HepG2 (cell line): ENCODE measurements around the gene SF3A2.

Experiments
- FOSL2 ChIP-seq: sonication (generic); formaldehyde crosslinking; IDR thresholded peaks from 2 replicates; pipeline ENCODE4 v1.4.0; 2020; ENCODE audit warnings: missing genetic modification reagents
- IRX3 ChIP-seq: sonication (generic); formaldehyde crosslinking; IDR thresholded peaks from 2 replicates; pipeline ENCODE4 v1.8.1; 2023; ENCODE audit warnings: mild to moderate bottlenecking, low read depth, missing genetic modification reagents, borderline replicate concordance
- POLR2A ChIP-seq, 2 experiments: IDR thresholded peaks; 2 replicates each; pipeline ENCODE4 v1.6.1; 2011; ENCODE audit warnings: low read depth in 2 of 2, low read length in 2 of 2, mild to moderate bottlenecking in 1 of 2, moderate library complexity in 1 of 2; ENCODE audit not compliant: insufficient read depth in 1 of 2
- POLR2AphosphoS5 ChIP-seq: IDR thresholded peaks from 2 replicates; pipeline ENCODE4 v1.6.1; 2012; ENCODE audit warnings: low read depth, low read length
- ZNF24 ChIP-seq: fragments of 450-650 bp; IDR thresholded peaks from 2 replicates; pipeline ENCODE4 v1.6.1; 2017; ENCODE audit warnings: antibody characterized with exemption, mild to moderate bottlenecking
- ZNF7 ChIP-seq: IDR thresholded peaks from 2 replicates; pipeline ENCODE4 v1.6.1; 2016; ENCODE audit warnings: missing biosample characterization, missing genetic modification reagents
- TF ChIP-seq, protein P1 (sequence below): conservative IDR thresholded peaks from 2 replicates; pipeline ENCODE4 v1.6.1; 2018; ENCODE audit warnings: missing genetic modification reagents
- TF ChIP-seq, protein P2 (sequence below): fragments of 450-650 bp; IDR thresholded peaks from 2 replicates; pipeline ENCODE4 v1.6.1; 2017; ENCODE audit warnings: mild to moderate bottlenecking
- TF ChIP-seq, protein P3 (sequence below): IDR thresholded peaks from 2 replicates; pipeline ENCODE4 v1.6.1; 2016; ENCODE audit warnings: low read depth, borderline replicate concordance

DNA sequence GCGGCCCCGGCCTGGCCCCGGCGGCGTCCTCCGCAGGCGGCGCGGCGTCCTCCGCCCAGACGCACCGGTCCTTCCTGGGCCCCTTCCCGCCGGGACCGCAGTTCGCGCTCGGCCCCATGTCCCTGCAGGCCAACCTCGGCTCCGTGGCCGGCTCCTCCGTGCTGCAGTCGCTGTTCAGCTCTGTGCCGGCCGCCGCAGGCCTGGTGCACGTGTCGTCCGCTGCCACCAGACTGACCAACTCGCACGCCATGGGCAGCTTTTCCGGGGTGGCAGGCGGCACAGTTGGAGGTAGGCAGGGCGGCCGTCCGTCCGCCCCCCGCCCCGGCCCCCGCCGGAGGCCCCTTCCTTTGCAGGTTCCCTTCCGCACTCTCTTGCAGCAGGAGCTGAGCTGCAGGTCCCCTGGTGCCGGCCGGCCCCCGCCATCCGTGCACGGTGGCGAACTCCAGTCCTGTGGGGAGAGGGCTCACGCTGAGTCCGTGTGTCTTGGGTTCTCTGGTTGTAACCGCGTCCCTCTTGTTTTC lies 9.7 kb upstream of the SF3A2 start:
- TF ChIP-seq, protein P1, sequence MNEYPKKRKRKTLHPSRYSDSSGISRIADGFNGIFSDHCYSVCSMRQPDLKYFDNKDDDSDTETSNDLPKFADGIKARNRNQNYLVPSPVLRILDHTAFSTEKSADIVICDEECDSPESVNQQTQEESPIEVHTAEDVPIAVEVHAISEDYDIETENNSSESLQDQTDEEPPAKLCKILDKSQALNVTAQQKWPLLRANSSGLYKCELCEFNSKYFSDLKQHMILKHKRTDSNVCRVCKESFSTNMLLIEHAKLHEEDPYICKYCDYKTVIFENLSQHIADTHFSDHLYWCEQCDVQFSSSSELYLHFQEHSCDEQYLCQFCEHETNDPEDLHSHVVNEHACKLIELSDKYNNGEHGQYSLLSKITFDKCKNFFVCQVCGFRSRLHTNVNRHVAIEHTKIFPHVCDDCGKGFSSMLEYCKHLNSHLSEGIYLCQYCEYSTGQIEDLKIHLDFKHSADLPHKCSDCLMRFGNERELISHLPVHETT (CRISPR knock-in tag), result no peak
- TF ChIP-seq, protein P2, sequence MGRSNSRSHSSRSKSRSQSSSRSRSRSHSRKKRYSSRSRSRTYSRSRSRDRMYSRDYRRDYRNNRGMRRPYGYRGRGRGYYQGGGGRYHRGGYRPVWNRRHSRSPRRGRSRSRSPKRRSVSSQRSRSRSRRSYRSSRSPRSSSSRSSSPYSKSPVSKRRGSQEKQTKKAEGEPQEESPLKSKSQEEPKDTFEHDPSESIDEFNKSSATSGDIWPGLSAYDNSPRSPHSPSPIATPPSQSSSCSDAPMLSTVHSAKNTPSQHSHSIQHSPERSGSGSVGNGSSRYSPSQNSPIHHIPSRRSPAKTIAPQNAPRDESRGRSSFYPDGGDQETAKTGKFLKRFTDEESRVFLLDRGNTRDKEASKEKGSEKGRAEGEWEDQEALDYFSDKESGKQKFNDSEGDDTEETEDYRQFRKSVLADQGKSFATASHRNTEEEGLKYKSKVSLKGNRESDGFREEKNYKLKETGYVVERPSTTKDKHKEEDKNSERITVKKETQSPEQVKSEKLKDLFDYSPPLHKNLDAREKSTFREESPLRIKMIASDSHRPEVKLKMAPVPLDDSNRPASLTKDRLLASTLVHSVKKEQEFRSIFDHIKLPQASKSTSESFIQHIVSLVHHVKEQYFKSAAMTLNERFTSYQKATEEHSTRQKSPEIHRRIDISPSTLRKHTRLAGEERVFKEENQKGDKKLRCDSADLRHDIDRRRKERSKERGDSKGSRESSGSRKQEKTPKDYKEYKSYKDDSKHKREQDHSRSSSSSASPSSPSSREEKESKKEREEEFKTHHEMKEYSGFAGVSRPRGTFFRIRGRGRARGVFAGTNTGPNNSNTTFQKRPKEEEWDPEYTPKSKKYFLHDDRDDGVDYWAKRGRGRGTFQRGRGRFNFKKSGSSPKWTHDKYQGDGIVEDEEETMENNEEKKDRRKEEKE, result no peak
- no peak for TF ChIP-seq POLR2A (IDR thresholded peaks at IDR 0.05; ENCODE audit: insufficient read depth in 1 of 2, low read depth in 2 of 2, low read length in 2 of 2)
- TF ChIP-seq, protein P3, sequence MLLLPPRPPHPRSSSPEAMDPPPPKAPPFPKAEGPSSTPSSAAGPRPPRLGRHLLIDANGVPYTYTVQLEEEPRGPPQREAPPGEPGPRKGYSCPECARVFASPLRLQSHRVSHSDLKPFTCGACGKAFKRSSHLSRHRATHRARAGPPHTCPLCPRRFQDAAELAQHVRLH (CRISPR knock-in tag), result no peak
- TF ChIP-seq ZNF24, result no peak
- TF ChIP-seq IRX3, result no peak
- no peak for TF ChIP-seq FOSL2 (CRISPR knock-in tag)
- TF ChIP-seq ZNF7 (CRISPR knock-in tag), result no peak
- TF ChIP-seq POLR2AphosphoS5, result no peak
